Sigmoid colon (tissue), 4 donors: ENCODE measurements around the gene AMMECR1.

Experiments
- CTCF ChIP-seq, 4 experiments: fragments of 450-650 bp in 3 of 4; fragments of 200-600 bp in 1 of 4; IDR thresholded peaks; one replicate each; pipeline ENCODE4 v1.5.1; 2016 to 2019; ENCODE audit warnings: antibody characterized with exemption in 4 of 4, mild to moderate bottlenecking in 3 of 4, moderate library complexity in 2 of 4
- EP300 ChIP-seq, 4 donors: sonication (generic); formaldehyde crosslinking; IDR thresholded peaks; one replicate each; pipeline ENCODE4 v1.6.1; 2017; ENCODE audit warnings: antibody characterized with exemption in 4 of 4

GRCh38 chrX:110250847-110251246 lies 67.0 kb downstream of the AMMECR1 start:
- no peak for TF ChIP-seq CTCF (IDR thresholded peaks at IDR 0.05)
- no peak for TF ChIP-seq EP300 (IDR thresholded peaks at IDR 0.05)
